Aorta (tissue), 5 donors: Measurements from ENCODE around the gene R3HDM4. TPM values are rescaled to one million over a fixed set of nuclear protein-coding genes. Genes with fewer than 3 reads are reported as not detected.

Experiments
- ATAC-seq: fragments of 200-7000 bp; cut with Tn5 transposase; one replicate; pipeline ENCODE4 v1.9.1; 2022; ENCODE audit warnings: moderate library complexity; ENCODE audit not compliant: low FRiP score
- DNase-seq, 2 donors: peaks; one replicate each; pipeline ENCODE4 v3.0.0-alpha.2; 2020
- H3K27ac ChIP-seq, 2 donors: one replicate each; pipeline ENCODE4 v1.5.1; 2013; ENCODE audit warnings: low read length in 2 of 2, mild to moderate bottlenecking in 2 of 2, moderate library complexity in 2 of 2, control low read depth in 1 of 2, inconsistent platforms in 1 of 2, low read depth in 1 of 2
- H3K27me3 ChIP-seq, 2 donors: one replicate each; pipeline ENCODE4 v1.6.1; 2013; ENCODE audit warnings: control low read depth in 1 of 2, low read length in 1 of 2, mild to moderate bottlenecking in 1 of 2, moderate library complexity in 1 of 2; ENCODE audit not compliant: insufficient read depth in 2 of 2, control insufficient read depth in 1 of 2
- H3K36me3 ChIP-seq, 2 donors: one replicate each; pipeline ENCODE4 v1.6.1; 2013; ENCODE audit warnings: control low read depth in 1 of 2, low read length in 1 of 2, mild to moderate bottlenecking in 1 of 2; ENCODE audit not compliant: insufficient read depth in 2 of 2, control insufficient read depth in 1 of 2
- H3K4me1 ChIP-seq, 2 donors: one replicate each; pipeline ENCODE4 v1.6.1; 2013; ENCODE audit warnings: low read length in 2 of 2, control low read depth in 1 of 2, mild to moderate bottlenecking in 1 of 2, moderate library complexity in 1 of 2; ENCODE audit not compliant: insufficient read depth in 2 of 2, control insufficient read depth in 1 of 2
- H3K4me3 ChIP-seq, 2 donors: one replicate each; pipeline ENCODE4 v1.5.1; 2013; ENCODE audit warnings: low read length in 2 of 2, control low read depth in 1 of 2, mild to moderate bottlenecking in 1 of 2
- H3K9me3 ChIP-seq: one replicate; pipeline ENCODE4 v1.6.1; 2013; ENCODE audit warnings: mild to moderate bottlenecking, low read length; ENCODE audit not compliant: control insufficient read depth
- WGBS, 2 donors: extraction: QIAGEN DNeasy Blood & Tissue Kit; methylation state at CpG; one replicate each; pipeline ENCODE4 v1.1.7; 2013; 5-methylcytosine and 5-hydroxymethylcytosine counted together
- intact Hi-C, 2 donors: fragments of 100-400 bp; cut with DNase I; formaldehyde crosslinking; loops; one replicate each; pipeline versions ENCODE4 v1.14.2 to v1.15.0; 2022
- polyA plus RNA-seq, 2 donors: library from polyadenylated mRNA; stranded (reverse); fragments of 200-250 nt; gene quantifications; one replicate each; pipeline ENCODE4 v1.2.3, GENCODE V29; 2013
- total RNA-seq, 2 donors: library from RNA; stranded (reverse); fragmentation: NEBNext Ultra II Directional; extraction: Animal tissue kit (Norgen Biotek cat#: 25700); gene quantifications; one replicate each; pipeline ENCODE4 v1.2.1, GENCODE V29; 2021
- donor health status: healthy with polysubstance abuse.
- donor health status: Bipolar disorder and iron deficiency.
- donor health status: DM: no; HTN: no; CAD: no.
- donor health status: DM: no; HTN: no; CAD: no.
- donor health status: DM: yes; HTN: yes; CAD: no.

The R3HDM4 gene
- total and polyA plus RNA-seq, 4 donors, result 19.7 to 43.8 (median 38.9) TPM

DNA sequence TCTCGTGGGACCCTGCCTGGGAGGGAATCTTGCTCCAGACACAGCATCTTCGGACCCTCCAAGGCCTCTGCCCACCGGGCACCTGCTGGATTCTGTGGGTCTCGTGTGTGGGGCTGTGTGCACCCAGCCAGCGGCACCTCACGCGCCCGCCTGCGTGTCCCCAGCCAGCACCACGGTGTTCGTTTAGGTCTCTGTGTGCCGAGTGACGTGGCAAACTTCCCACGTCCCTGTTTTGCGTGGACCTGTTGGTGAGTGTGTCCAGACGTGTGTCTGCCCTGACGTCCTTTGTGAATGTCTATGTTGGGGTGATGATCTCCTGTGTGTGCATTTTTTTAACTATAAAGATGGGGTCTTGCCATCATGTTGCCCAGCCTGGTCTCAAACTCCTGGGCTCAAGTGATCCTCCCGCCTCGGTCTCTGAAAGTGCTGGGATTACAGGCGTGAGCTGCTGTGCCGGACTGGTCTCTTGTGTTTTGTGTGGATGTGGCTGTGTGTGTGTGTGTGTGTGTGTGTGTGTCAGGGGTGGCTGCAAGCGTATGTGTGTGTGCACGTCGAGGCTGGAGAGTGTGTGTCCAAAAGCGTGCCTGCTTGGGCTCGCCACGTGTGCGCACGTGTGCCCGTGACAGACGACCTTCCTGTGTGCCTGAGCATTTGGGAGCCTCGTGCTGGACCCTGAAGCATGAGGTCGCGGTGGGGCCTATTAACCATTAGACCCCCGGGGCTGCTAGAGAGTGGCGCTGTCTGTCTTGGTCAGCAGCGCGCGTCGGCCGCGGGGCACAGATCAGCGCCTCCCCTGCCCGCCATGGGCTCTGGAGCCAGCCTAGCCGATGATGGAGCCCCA is 28.5 kb upstream of the R3HDM4 start:
- DNase-seq, result no peak
- intact Hi-C loops, result no loop called here
- H3K4me1 ChIP-seq, result no peaks in the 10 kb centered on the region
- no peaks in the 10 kb centered on the region for H3K27me3 ChIP-seq
- peak overlapping the region in 1 of 2 donors; percentile 2 for H3K27ac ChIP-seq
- WGBS, 2 donors, result 51 to 53% methylated on average over 41 to 45 of the region's 45 CpGs
- ATAC-seq, result peak; percentile 2
- no peaks in the 10 kb centered on the region for H3K9me3 ChIP-seq
- peak overlapping the region in 1 of 2 donors; percentile 1 for H3K4me3 ChIP-seq
- no peaks in the 10 kb centered on the region for H3K36me3 ChIP-seq

DNA sequence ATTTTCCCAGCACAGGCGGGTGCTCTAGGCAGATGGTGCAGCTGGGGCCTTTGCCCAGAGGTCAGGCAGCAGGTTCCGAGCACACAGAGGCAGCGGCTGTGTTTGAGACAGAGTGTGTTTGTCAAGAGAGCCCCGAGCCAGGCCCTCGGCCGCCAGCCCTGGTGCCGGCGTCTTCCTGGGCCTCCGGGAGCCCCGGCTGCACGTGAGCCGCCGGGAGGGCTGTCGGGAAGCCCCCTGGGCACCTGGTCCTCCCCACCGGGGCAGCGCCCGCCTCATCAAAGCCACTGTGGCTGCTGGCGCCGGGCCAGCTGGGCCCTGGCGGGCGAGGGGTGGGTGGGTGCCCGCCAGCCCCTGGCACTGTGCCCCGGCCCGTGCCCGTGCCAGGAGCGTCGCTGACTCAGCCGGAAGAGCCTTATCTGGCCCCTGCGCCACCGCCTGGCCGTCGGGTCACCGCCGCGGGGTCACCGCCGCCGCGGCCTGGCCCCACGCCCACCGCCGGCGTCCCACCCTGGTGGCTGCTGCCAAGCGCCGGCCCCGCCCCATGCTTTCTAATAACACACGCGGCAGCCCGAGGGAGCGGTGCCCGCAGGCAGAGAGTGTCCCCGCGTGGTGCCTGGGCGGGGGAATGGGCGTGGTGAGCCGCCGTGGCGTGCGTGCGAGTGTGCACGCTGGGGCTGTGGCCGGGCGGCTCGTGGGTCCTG is 27.7 kb upstream of the R3HDM4 start:
- Histone ChIP-seq H3K27ac (peak overlapping the region in 1 of 2 donors; percentile 49), H3K27me3 (no peaks in the 10 kb centered on the region), H3K36me3 (no peaks in the 10 kb centered on the region), H3K4me1 (no peaks in the 10 kb centered on the region), H3K9me3 (no peaks in the 10 kb centered on the region), H3K4me3 (peak overlapping the region in 1 of 2 donors; percentile 1)
- ATAC-seq (peak; percentile 72), DNase-seq (peak; percentile 87 to 92)
- 3 to 7% methylated on average over 45 to 64 of the region's 64 CpGs for WGBS, 2 donors
- intact Hi-C loops, result no loop called here

DNA sequence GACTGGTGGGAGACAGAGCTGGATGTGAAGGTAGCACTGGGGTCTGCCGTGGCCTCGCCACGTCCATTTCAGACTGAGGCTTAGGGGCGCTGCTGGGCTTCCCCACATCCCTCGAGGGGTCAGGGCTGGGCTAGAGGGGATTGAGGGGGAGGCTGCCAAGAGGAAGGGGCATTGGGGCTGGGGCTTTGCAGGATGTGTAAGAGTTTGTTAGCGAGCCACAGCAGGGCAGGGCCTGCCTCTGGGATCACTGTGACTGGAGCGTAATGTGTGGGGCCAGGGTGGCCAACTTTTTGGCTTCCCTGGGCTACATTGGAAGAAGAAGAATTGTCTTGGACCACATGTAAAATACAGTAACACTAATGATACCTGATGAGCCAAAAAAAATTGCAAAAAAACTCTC is 26.9 kb upstream of the R3HDM4 start:
- ATAC-seq (no peak), DNase-seq (no peak)
- H3K4me1 ChIP-seq, result no peaks in the 10 kb centered on the region
- WGBS, 2 donors, result 97% methylated on average over 7 of the region's 7 CpGs
- H3K36me3 ChIP-seq, result no peaks in the 10 kb centered on the region
- H3K9me3 ChIP-seq, result no peaks in the 10 kb centered on the region
- H3K27me3 ChIP-seq, result no peaks in the 10 kb centered on the region
- intact Hi-C loops, result no loop called here
- no peak overlapping the region for H3K4me3 ChIP-seq
- H3K27ac ChIP-seq, result peak overlapping the region in 1 of 2 donors; percentile 49

DNA sequence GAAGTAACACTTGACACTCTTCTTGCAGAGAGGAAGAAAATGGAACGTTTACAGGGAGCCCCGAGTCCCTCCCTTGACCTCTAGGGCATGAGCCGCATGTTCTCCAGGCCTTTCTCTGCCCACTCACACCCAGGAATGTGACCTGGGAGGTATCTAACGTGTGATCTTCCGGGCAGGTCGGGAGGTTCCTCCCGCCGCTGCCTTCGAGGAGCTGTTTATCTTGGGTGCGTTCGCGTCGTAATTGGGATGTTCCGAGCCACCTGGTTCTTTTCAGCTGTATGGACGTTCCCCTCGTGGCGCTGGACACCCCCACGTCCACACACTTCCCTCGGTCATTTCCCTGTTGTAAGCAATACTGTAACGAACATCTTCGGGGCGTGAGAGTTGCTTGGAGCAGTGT is 26.4 kb upstream of the R3HDM4 start:
- Histone ChIP-seq H3K4me3 (no peak overlapping the region), H3K9me3 (no peaks in the 10 kb centered on the region), H3K27me3 (no peaks in the 10 kb centered on the region), H3K27ac (no peak overlapping the region), H3K36me3 (no peaks in the 10 kb centered on the region), H3K4me1 (peaks cover 0 to 1% of the 10 kb centered on the region in 2 donors)
- ATAC-seq (no peak), DNase-seq (no peak)
- intact Hi-C loops, result no loop called here
- WGBS, 2 donors, result 96% methylated on average over 22 of the region's 22 CpGs

DNA sequence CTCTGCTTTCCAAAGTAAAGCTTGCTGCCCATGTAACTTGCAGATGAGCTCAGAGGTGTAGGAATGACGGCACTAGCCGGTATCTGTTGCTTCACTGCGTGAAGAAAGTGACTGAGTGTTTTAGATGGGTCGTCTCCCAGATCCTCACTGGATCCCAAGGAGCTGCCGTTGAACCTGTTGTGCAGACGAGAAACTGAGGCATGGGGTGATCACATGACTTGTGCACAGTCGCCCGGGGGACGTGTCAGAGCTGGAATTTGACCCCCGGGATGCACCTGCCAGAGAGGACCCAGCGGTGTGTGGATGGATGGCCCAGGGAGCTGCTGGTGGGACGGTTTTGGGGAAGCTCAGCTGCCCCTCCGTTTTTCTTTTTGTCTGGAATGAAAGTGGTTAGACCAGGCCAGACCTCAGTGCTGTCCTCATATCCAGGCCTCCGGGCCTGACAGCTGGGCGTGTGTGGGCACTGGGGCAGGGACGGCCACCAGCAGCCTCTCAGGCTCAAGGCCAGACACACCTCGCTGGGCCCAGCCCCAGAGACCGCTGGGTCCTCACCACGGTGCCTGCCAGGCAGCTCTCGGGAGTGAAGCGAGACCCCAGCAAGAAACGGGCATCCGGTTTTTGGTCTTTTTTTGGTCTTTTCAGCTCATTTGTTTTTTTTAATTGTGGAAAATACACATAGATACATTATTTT is 25.4 kb upstream of the R3HDM4 start:
- intact Hi-C loops, result no loop called here

DNA sequence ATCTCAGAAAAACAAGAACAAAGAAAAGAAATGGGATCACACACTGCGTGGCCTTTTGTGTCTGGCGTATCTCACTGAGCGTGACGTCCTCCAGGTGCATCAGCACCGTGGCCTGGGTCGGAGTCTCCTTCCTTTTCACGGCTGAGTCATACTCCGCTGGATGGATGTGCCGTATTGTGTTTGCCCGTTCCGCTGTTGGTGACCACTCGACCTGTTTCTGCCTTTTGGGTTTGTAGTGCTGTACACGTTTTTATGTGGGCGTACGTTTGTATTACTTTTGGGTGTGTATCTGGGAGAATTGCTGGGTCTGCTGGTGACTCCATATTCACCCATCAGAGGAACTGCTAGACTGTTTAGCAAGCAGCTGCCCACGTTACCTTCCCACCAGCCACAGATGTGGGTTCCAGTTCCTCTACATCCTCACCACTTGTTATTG is 24.3 kb upstream of the R3HDM4 start:
- H3K4me1 ChIP-seq, result peaks cover 0 to 1% of the 10 kb centered on the region in 2 donors
- H3K9me3 ChIP-seq, result no peaks in the 10 kb centered on the region
- no peaks in the 10 kb centered on the region for H3K36me3 ChIP-seq
- no peaks in the 10 kb centered on the region for H3K27me3 ChIP-seq
- DNase-seq (no peak), ATAC-seq (no peak)
- intact Hi-C loops, result no loop called here
- H3K27ac ChIP-seq, result no peak overlapping the region
- 94 to 97% methylated on average over 16 of the region's 16 CpGs for WGBS, 2 donors
- no peak overlapping the region for H3K4me3 ChIP-seq

More for the DNA sequence above, 25.4 kb upstream of the R3HDM4 start:
- Histone ChIP-seq H3K36me3 (no peaks in the 10 kb centered on the region), H3K4me3 (no peak overlapping the region), H3K4me1 (peaks cover 0 to 1% of the 10 kb centered on the region in 2 donors), H3K27ac (no peak overlapping the region), H3K27me3 (no peaks in the 10 kb centered on the region), H3K9me3 (no peaks in the 10 kb centered on the region)
- ATAC-seq (no peak), DNase-seq (no peak)
- 93 to 95% methylated on average over 23 of the region's 23 CpGs for WGBS, 2 donors

DNA sequence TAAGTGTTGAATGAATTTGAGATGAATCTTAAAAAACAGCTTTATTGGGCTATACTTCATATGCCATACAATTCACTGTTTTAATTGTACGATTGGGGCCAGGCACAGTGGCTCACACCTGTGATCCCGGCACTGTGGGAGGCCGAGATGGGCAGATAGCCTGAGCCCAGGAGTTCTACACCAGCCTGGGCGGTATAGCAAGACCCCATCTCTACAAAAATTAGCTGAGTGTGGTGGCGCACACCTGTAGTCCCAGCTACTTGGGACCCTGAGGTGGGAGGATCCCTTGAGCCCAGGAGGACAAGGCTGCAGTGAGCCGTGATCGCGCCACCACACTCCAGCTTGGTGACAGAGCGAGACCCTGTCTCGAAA is 23.1 kb upstream of the R3HDM4 start:
- H3K4me1 ChIP-seq, result peaks cover 0 to 1% of the 10 kb centered on the region in 2 donors
- no peak for DNase-seq
- 98 to 99% methylated on average over 10 of the region's 10 CpGs for WGBS, 2 donors

DNA sequence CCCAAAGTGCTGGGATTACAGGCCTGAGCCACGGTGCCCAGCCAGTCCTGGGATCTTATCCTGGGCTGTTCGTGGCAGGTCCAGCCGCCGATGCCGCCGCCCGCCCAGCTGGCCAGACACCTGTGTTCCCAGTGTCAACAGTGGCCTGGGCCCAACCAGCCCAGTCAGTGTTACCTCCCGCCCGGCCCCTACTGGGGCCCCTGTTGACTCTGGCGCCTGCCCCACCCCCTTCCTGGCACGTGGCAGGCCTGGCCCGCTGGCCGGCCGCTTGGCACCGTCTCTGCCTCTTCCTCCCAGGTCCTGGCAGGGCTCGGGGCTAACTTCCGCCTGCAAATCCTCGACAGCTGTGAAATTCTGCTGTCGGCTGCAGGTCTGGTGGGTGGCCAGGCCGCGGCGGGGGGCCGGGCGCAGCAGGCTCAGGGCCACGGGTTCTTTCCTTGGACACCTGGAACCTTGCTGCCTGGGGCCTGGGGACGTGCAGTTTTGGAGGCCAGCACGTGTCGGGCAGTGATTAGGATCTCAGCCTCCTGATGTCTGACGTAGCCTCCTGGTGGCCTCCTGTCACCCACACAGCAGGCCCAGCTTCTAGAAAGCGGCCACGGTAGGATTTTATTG is 22.0 kb upstream of the R3HDM4 start:
- Histone ChIP-seq H3K27ac (peak overlapping the region in 1 of 2 donors; percentile 32), H3K27me3 (no peaks in the 10 kb centered on the region), H3K4me1 (peaks cover 0 to 1% of the 10 kb centered on the region in 2 donors), H3K4me3 (no peak overlapping the region), H3K36me3 (no peaks in the 10 kb centered on the region), H3K9me3 (no peaks in the 10 kb centered on the region)
- ATAC-seq (peak; percentile 85), DNase-seq (peak; percentile 93 to 94)
- intact Hi-C loops, result no loop called here
- WGBS, 2 donors, result 2% methylated on average over 31 of the region's 31 CpGs

More for the DNA sequence above, 23.1 kb upstream of the R3HDM4 start:
- Histone ChIP-seq H3K4me3 (no peak overlapping the region), H3K9me3 (no peaks in the 10 kb centered on the region), H3K27me3 (no peaks in the 10 kb centered on the region), H3K36me3 (no peaks in the 10 kb centered on the region), H3K27ac (no peak overlapping the region)
- ATAC-seq, result no peak
- intact Hi-C loops, result no loop called here
